GM20431 (cell line): ENCODE data around the gene DEFB131B.
"Not testable (repeated sequence)": the region's sequence is repeated elsewhere in the genome, so short reads cannot be mapped to it uniquely, and the experiment has no call there.

Experiments
- in situ Hi-C: fragments of 300-500 bp; cut with MseI, MboI; formaldehyde crosslinking; loops from one replicate; pipeline ENCODE4 v1.15.0; 2020; ENCODE audit warnings: low sequenced_read_pairs; ENCODE audit not compliant: unreplicated experiment

Gene DEFB131B

GRCh38 chr11:71878059-71878458 lies at the start of gene DEFB131B:
TSS of gene DEFB131B (plus strand) at chr11:71878453. CDS start at chr11:71878453, 0 bp downstream.
- in situ Hi-C loops: not testable (repeated sequence)

- in situ Hi-C loops: not testable (repeated sequence)
Measured at GRCh38 chr11:71829247-71829646, 49.0 kb upstream of the DEFB131B start.

GRCh38 chr11:71829686-71830085 lies 48.6 kb upstream of the DEFB131B start:
- in situ Hi-C loops: not testable (repeated sequence)

- in situ Hi-C loops: not testable (repeated sequence)
Measured at GRCh38 chr11:71832811-71833210, 45.4 kb upstream of the DEFB131B start, which contains the start of gene DEFB108B. TSS of gene DEFB108B (plus strand) at chr11:71833200. CDS start at chr11:71833200, 0 bp downstream.

- in situ Hi-C loops: not testable (repeated sequence)
Measured at GRCh38 chr11:71842720-71843119, 35.5 kb upstream of the DEFB131B start.

- in situ Hi-C loops: not testable (repeated sequence)
Measured at GRCh38 chr11:71843355-71843754, 34.9 kb upstream of the DEFB131B start.

- in situ Hi-C loops: no loop called here
Measured at GRCh38 chr11:71843858-71844257, 34.4 kb upstream of the DEFB131B start.

- in situ Hi-C loops: not testable (repeated sequence)
Measured at GRCh38 chr11:71853895-71854294, 24.4 kb upstream of the DEFB131B start.

- in situ Hi-C loops: not testable (repeated sequence)
Measured at GRCh38 chr11:71855880-71856279, 22.4 kb upstream of the DEFB131B start.

- in situ Hi-C loops: not testable (repeated sequence)
Measured at GRCh38 chr11:71860835-71861234, 17.4 kb upstream of the DEFB131B start.

GRCh38 chr11:71863978-71864627 lies 14.2 kb upstream of the DEFB131B start:
- in situ Hi-C loops: not testable (repeated sequence)

GRCh38 chr11:71867209-71867608 lies 11.0 kb upstream of the DEFB131B start:
- in situ Hi-C loops: not testable (repeated sequence)

- in situ Hi-C loops: not testable (repeated sequence)
Measured at GRCh38 chr11:71869931-71870330, 8.3 kb upstream of the DEFB131B start.

GRCh38 chr11:71870661-71871060 lies 7.6 kb upstream of the DEFB131B start:
- in situ Hi-C loops: not testable (repeated sequence)

GRCh38 chr11:71876262-71876661 lies 2.0 kb upstream of the DEFB131B start:
- in situ Hi-C loops: not testable (repeated sequence)

GRCh38 chr11:71885806-71886205 lies 7.6 kb downstream of the DEFB131B start:
- in situ Hi-C loops: not testable (repeated sequence)

- in situ Hi-C loops: not testable (repeated sequence)
Measured at GRCh38 chr11:71888335-71889010, 10.2 kb downstream of the DEFB131B start.

GRCh38 chr11:71889181-71889872 lies 11.1 kb downstream of the DEFB131B start:
- in situ Hi-C loops: not testable (repeated sequence)

- in situ Hi-C loops: no loop called here
Measured at GRCh38 chr11:71895961-71896360, 17.7 kb downstream of the DEFB131B start.

GRCh38 chr11:71901137-71901536 lies 22.9 kb downstream of the DEFB131B start:
- in situ Hi-C loops: not testable (repeated sequence)

GRCh38 chr11:71908218-71908617 lies 30.0 kb downstream of the DEFB131B start:
- in situ Hi-C loops: no loop called here
